Sigmoid colon (tissue), 4 donors: ENCODE measurements around the gene AK8.

Experiments
- POLR2A ChIP-seq, 2 donors: fragments of 450-650 bp; IDR thresholded peaks; one replicate each; pipeline ENCODE4 v1.6.1; 2016; ENCODE audit warnings: antibody characterized with exemption in 2 of 2, mild to moderate bottlenecking in 2 of 2, moderate library complexity in 2 of 2
- POLR2AphosphoS5 ChIP-seq, 4 donors: sonication (generic); formaldehyde crosslinking; IDR thresholded peaks; one replicate each; pipeline ENCODE4 v1.6.1; 2017; ENCODE audit warnings: antibody characterized with exemption in 4 of 4
- TF ChIP-seq, protein P1 (sequence below), 4 experiments: fragments of 450-650 bp in 3 of 4; fragments of 200-600 bp in 1 of 4; IDR thresholded peaks; one replicate each; pipeline ENCODE4 v1.5.1; 2016 to 2019; ENCODE audit warnings: antibody characterized with exemption in 4 of 4, mild to moderate bottlenecking in 3 of 4, moderate library complexity in 2 of 4

DNA sequence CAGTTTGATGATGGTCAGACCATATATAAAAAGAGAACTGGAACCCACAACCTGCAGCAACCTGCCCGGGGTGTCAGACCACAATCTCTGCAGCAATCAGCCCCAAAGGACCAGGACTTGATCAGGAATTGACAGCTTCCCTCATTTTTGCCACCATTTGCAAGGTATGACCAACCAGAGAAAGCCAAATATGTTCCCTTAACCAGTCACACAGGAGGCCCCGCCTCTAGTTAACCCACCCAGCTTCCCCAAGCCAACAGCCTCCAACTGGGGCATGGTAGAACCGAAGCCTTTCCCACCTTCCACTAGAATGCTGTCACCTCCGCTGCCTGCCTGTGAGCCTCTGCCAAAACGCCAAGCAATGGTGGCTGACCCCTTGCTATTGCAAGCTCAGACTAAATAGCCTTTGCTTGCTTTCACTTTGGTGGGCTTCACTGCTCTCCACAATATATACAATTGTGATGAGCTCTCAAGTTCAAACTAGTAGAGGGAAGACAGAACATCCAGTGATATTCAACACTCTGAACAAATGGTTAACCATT lies 86.3 kb downstream of the AK8 start:
- TF ChIP-seq POLR2A (IDR thresholded peaks at IDR 0.05) = no peak
- TF ChIP-seq, protein P1, sequence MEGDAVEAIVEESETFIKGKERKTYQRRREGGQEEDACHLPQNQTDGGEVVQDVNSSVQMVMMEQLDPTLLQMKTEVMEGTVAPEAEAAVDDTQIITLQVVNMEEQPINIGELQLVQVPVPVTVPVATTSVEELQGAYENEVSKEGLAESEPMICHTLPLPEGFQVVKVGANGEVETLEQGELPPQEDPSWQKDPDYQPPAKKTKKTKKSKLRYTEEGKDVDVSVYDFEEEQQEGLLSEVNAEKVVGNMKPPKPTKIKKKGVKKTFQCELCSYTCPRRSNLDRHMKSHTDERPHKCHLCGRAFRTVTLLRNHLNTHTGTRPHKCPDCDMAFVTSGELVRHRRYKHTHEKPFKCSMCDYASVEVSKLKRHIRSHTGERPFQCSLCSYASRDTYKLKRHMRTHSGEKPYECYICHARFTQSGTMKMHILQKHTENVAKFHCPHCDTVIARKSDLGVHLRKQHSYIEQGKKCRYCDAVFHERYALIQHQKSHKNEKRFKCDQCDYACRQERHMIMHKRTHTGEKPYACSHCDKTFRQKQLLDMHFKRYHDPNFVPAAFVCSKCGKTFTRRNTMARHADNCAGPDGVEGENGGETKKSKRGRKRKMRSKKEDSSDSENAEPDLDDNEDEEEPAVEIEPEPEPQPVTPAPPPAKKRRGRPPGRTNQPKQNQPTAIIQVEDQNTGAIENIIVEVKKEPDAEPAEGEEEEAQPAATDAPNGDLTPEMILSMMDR (IDR thresholded peaks at IDR 0.05) = no peak
- TF ChIP-seq POLR2AphosphoS5 (IDR thresholded peaks at IDR 0.05) = no peak
